Stimulated activated CD4-positive, alpha-beta T cell treated with anti-CD3 and anti-CD28 coated beads, Interleukin-1b, Interleukin-23, amount 100 ng/mL, for 4 hours (primary cell): ENCODE results near the gene ATG4B.

Experiments
- DNase-seq, 2 donors: peaks; one replicate each; pipeline ENCODE4 v3.0.0-alpha.2; 2020; ENCODE audit warnings: low read depth in 2 of 2

The ATG4B gene

DNA sequence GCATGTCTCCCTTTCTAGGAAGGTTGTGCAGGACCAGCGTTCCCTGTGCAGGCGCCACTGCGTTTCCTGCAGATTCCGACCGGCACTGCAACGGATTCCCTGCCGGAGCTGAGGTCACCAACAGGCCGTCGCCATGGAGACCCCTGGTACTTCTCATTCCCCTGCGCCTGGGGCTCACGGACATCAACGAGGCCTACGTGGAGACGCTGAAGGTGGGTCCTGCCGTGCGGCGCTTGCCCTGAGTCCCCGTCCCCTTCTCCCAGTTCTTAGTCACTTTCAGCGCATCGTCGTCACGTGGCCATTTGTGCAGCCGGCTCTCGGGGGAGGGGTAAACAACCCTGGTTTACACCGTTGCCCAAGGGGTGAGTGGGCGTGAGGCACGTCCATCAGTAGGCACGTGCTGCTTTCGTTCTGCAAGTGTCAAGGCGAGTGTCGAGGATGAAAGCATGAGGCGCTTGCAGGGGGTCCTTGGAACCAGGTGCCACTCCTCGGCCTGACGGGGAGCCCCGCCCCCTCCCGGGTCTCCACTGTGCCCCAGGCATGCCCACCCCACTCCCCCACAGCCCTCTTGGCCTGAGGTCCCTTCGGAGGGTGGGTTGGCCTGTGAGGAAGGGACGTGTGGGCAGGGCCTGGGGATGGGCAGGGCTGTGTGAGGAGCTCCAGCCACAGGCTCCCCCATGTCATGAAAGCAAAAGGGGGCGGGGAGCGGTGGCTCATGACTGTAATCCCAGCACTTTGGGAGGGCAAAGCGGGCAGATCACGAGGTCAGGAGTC is 29.3 kb downstream of the ATG4B start:
- no peak for DNase-seq

DNA sequence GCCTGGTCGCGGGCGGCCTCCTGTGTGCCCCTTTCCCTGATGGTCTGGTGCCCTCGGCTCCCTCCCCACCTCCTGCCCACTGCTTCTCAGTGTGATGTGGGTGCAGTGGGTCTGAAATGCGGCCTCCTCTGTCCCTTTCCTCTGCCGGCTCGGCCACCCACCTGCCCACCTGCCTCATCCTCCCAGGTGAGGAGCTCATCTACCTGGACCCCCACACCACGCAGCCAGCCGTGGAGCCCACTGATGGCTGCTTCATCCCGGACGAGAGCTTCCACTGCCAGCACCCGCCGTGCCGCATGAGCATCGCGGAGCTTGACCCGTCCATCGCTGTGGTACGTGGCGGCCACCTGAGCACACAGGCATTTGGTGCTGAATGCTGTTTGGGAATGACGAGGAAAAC is 30.9 kb downstream of the ATG4B start:
- no peak for DNase-seq

DNA sequence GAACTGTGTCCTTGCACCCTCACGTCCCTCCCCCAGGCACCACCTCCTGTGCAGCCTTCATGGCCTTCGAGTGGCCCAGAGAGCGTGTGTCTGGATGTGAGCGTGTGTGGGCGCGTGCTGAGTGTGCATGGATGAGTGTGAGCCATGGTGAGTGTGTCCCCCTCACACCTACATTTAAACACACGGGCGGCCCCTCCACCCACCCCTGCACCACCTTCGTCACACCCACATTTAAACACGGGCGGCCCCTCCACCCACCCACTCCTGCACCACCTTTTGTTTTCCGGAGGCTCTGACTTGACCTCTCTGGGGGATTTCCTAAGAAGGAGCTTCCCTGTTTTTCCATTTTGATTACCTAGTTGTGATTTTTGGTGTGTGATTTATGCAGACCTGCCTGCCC is 31.3 kb downstream of the ATG4B start:
- DNase-seq, result no peak

DNA sequence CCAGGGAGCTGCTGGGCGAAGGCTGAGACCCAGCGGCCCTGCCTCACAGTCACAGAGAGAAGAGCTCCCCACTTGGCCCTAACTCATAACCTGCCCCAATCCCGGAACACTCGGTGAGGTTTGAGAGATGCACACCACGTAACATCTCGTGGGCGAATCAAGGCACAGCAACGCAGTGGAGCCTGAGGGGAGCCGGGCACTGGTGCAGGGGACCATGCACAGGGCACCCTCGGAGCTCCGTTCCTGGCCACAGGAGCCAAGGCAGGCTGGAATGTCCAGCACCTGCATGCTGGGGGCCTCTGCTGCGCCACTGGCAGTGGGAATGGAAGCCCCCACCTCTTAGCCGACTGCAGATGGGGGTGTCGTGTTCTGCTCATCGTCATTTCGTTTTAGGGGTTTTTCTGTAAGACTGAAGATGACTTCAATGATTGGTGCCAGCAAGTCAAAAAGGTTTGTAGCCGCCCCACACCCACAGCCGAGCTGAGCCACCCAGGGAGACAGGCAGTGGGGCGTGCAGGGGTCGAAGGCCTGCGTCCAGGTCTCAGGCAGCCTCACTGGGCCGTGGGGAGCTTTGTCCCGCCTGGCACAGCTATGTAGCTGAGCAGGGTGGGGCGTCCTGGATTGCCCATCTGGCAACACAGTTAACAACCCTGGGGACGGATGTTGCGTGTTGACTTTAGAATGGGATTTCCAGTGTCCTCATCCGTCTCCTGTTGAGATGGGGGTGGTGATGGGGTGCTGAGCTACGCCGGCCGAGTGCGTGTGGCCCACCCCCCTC is 33.0 kb downstream of the ATG4B start:
- no peak for DNase-seq

DNA sequence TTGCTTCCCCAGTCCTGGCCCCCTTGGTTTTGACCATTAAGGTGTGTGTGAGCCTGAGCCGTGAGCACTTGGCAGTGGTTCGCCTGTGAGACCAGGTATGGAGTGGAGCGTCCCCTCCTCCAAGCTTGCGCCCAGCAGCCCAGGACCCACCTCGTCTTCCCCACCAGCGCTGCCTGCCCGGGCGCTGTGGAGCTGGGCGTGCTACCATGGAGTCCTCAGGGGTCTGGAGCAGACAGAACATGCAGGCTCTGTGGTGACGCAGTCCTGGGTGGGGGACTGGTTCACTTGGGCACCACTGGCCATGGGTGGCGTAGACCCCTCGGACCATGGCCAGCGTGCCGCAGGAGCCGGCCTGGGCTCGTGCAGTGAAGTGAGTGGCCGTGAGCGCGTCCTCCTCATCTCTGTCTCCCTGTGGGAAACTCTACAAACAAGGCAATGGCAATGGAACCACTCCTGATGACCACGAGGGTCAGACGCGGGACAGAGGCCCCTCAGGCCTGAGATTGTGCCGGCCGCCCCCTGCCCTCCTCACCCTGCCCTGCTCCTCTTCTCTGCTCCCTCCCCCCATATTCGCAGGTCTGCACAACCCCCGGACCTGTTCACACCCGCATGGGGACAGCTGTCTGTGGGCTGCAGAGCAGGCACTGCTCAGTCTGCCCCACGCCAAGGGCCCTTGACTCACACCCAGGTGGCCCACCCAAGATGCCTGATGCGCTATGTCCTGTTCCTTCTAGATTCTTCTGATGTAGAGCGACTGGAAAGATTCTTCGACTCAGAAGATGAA is 34.2 kb downstream of the ATG4B start:
- DNase-seq, result no peak

DNA sequence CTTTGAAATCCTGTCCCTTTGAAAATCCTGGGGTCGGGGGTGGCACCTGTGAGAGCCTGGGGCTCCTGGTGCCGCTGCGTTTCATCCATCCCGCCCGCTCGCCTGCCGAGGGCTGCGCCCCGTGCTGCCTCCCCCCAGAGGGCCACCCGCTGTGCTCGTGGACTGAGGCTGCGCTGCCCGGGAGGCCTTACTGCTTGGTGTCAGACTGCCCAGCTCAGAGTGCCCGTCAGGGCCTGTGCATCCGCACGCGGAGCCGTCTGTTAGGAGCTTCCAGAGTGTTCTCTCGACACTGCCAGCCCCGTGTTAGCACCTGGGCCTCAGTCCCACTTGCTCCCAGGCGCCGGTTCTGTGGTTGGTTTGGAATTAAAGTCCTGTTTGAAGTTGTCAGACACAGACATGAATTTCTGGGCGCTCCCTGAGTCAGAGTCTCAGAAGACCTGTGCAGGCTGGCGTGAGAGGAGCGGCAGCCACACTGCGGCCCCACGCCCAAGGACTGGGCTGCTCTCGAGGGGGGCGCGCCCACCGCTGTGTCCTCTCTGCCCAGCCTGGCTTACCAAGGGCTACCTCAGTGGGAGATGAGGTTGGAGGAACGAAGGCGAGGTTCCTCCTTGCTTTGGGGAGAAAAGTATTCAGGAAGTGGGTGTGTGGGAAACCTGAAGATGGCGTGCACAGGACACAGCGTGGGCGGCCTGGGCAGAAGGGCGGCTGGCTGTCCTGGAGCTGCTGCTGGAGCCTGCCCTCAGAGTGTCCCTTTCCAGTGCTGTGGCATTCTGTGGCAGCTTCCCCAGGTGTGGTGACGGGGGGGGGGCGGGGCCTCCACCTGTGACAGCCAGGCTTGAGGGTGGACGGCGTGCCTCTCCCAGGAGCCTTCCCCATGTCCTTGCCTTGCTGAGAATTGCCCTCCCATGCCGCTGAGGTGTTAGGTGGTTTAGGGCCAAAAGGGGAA is 35.0 kb downstream of the ATG4B start:
- DNase-seq, result no peak

DNA sequence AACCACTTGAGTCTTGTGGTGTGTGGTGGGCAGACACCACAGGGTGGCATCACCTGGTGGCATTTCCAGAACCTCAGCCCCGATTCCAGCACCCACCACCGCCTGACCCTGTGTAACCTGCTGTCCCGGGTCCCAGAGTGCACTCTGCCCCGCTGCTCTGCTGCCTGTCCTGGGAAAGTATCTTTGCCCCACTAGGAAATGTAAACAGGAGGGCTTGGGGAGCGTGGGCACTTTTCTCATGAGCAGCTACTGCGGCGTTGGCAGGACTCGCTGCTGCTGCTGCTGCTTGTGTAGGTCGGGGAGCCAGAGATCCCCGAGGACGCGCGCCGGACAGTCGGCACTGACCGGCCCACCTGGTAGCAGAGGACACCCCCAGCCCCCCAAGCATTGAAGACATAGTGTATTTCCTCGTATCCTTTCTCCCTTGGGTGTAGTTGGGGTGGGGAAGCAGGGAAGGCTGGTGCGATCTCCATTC is 35.7 kb downstream of the ATG4B start:
- no peak for DNase-seq

DNA sequence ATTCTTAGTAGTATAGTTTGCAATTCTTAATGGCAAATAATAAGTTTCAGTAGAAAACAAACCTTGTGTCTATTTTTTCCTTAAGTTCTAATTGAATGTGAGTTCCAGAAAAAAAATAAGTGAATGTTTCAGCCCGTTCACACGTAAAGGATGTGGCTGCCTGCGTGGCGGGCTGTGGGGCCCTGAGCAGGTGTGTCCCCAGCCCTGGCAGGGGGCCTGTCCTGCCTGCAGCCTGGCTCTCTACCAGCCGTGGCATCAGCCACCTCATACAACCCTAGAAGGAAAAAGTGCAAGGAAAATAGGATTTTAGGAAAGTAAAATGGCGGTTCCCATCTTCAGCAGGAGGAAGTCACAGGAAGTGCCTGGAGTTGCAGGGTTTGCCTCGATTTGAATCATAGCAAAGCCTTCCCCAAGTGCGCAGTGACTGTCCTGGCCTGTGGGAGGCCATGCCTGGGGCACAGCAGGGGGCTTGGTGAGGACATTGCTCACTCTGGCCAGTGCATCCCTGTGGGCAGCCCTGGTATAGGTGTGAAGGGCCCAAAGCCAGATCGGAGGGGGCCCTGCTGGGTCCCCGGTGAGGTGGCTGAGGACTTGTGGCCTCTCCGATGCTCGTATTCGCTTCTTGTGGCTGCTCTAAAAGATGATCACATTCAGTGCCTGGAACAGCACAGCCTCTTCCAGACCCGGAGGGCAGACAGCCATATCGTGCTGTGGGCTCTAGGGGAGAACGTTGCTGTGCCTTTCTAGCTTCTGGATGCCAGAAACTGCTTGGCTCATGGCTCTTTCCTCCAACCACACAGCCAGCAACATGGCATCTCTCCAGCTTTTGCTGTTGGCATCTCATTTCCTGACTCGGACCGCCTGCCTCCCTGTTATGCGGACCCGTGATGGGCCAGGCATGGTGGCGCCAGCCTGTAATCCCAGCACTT is 36.6 kb downstream of the ATG4B start:
- DNase-seq, result no peak

DNA sequence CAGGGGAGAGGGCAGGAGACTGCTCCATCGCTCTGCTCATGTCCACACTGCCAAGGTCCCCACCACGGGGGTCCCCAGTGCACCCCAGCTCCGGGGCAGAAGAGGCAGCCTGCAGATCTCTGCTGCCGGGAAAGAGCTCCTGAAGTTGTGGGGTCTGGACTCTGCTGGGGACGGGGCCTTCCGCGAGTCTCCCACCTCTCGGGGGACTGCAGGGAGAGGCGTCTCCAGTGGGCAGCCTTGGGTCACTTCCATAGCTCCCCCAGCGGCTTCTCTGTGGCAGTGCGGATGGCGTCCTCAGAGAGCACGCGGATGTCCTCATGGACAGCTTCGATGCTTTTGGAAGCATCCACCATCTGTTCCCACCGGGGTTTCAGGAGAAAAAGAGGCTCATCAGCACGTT is 38.4 kb downstream of the ATG4B start:
- DNase-seq, result no peak

DNA sequence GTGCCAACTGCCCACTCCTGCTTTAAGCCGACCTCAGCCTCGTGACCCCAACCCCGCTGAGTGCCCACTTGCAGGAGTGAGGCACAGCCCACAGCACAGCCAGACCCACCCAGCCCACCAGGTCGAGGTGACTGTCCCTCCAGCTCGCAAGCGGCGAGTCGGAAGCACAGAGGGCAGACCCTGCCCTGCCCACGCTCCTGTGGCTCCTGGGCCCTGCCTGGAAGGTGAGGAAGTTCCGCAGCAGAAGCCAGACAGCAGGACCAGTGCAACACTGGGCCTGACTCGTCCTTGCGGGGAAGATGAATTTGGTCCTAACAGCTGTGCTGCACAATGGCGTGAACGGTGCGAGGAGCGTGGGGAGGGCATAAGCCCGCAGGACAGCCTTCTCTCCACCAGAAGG is 39.2 kb downstream of the ATG4B start:
- DNase-seq, result no peak

DNA sequence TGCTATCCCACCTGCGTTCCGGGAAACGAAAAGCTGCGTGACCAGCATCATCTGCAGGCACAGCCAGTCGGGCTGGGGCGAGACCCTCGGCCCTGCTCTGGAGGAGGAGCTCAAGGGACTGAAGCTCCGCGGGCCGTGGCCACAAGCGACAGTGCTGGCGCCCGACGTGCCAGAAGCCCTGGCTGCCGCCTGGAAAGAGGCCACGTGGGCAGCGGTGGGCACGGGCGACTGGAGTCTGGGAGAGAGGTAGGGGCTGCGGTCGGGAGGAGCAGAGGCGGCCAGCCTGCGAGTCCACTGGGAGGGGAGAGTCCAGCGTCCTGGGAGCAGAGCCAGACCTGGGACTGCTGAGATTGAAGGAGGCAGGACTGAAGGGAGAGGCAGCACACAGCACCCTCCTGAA is 39.9 kb downstream of the ATG4B start:
- DNase-seq, result no peak

DNA sequence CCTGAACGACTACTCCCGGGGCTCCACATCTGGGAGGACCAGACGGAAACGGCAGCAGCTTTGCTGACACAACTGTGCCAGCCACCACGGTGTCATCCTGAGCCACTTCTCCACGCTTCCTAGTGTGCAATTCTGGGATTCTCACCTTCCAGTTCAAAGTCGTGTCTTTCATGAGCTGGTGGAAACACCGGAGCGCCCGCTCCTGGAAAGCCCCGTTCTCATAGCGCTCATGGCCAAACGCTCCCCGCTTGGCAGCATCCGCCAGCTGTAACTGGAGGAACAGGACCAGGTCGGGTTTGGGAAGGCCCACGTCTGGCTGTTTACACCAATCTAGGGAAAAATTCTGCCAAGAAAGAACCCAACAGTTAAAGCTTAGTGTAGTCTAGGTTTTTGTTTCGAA is 40.8 kb downstream of the ATG4B start:
- DNase-seq, result no peak

DNA sequence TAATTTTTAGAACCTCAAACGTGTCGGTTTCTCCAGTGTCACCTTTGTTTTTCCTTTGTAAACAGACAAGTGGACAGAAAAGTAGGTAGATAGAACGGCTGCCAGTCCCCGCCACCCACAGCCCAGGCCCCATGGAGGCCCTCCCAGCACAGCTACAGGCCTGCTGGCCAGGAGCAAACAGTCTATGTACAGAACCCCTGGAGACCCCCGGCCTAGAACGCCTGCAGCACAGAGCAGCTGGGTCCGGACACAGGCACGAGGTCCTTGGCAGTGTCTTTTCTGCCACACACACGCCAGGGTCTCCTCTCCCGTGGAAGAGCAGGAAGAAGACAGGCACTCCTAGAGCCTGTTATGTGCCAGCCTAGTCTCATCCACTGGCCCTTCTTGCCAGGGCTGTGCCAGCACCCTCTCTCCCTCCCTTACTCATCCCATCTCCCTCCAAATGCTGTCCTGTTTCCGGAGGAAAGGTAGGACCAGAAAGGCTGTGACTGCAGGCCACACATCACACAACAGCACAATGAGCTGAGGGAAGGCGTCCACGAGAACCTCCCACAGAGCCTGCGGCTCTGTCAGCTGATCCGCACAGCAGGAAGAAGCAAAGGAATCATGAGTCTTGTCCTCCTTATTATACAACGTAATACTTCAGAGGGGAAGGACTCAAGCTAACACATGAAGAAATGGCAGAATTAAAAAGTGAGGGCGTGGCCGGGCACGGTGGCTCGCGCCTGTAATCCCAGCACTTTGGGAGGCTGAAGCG is 41.5 kb downstream of the ATG4B start:
- DNase-seq, result no peak

DNA sequence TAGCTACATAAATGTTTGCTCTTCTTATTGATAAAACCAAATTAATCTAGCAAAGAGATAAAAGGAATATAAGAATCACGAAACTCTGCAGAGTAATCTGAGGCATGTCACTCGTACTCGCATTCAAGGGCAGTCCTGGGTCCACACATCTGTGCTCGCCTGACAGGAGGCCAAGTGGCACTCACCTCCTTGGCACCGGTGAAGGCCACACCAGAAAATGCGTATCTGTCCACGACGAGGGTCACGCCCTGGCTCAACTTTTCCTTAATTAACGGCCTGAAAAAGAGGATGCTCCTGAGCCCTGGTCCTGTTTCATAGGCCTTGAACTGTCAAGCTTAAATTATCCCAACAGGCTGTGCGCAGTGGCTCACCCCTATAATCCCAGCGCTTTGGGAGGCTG is 42.6 kb downstream of the ATG4B start:
- DNase-seq, result no peak

DNA sequence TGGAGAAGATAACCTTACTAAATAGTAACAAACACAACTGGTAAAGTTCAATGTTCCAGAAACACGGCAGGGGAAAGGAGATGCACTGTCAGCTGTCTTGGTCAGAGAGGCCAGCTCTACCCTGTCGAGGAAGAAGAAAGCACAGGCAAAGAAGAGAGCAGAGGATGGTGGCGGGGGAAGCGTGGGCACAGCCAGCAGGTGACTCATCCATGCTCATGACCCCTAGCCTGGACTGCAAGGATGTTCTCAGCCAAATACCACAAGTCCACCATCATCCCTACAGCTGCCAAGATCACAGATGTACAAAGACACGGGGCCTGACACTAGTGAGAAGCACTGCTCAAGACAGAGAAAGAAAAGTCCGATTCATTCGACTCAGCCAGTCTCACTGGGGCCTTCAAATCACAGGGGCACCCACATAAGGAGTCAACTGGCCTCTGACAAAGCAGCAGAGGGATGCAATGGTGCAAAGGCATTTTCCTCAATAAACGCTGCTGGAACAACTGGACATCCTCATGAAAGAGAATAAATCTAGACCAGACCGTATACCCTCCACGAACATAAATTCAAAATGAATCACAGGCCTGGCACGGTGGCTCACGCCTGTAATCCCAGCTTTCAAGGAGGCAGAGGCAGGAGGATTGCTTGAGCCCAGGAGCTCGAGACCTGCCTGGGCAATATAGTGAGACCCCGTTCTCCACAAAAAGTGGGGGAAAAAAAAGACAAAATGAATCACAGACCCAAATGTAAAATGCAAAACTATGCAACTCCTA is 43.5 kb downstream of the ATG4B start:
- DNase-seq, result no peak

DNA sequence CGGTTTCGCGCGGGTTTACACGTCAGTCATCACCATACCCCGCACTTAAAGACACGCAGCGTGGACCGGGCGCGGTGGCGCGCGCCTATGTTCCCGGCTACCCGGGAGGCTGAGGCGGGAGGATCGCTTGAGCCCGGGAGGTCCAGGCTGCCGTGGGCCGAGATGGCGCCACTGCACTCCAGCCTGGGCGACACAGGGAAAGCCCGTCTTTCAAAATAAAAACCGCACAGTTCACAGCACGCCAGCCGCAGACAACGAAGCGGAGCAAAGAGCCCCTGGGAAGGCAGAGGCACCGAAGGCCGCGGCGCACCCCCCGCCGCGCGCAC is 48.8 kb downstream of the ATG4B start:
- no peak for DNase-seq

DNA sequence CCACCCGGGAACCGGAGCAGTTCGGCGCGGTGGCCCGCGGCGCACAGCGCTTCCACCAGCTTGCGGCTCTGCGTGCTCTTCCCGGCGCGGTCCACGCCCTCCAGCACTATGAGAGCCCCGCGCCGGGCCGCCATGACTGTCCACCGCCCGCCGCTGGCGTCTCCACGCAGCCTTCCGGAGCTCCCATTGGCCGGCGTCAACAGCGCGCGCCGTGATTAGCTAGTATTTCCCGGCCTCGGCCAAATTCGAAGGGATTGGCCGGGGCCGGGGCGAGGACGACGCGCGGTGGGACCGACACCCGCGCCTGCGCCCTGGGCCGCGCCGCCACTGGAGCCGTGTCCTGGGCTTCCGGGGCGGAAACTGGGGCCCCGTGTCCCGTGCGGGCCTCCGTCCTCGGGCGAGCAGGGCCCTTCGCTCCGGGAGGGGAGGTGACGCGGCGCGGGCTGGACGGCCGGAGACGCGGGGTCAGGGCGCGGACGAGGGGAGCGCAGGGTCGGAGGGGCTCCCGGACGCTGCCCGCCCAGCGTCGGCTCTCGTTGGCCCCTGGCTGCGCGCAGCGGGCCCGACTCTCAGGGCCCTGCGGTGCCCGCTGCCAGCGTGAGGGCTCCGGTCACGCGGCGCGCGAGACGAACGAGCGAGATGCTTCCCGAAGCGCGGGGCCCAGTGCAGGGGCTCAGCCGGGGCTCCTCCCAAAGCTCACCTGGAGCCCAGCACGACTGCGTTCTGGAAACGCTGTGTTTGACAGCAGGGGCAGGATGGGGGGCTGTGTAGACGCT is 49.3 kb downstream of the ATG4B start, which contains the start of gene DTYMK:
Gene DTYMK (minus strand): TSS at position 166 of the 776 bp plus-strand sequence. CDS start 32 bp downstream, at position 134.
- peak; percentile 89 to 95 for DNase-seq

DNA sequence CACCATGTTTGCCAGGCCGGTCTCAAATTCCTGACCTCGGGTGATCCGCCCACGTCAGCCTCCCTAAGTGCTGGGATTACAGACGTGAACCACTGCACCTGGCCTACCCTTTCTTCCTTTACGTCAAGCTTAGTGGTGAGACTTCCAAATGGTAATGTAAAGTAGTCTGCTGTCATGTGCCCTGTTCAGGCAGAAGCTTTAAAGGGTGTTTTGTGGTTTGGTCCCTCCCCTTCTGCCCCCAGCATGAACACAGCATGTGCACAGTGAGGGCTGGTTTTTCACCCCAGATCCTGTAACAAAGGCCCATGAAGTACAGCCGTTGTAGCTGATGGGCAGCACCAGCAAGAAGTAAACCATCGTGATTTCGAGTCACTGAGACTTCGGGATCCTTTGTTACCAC is 51.8 kb downstream of the ATG4B start:
- DNase-seq, result peak in 1 of 2 donors; percentile 36
